MM.1S (cell line): ENCODE measurements around the gene CACNA1H.

Experiments used
- EZH2 ChIP-seq: fragments of 300-600 bp; sonication (generic); optimal IDR thresholded peaks from 2 replicates; pipeline ENCODE3; 2017; ENCODE audit warnings: low read depth, mild to moderate bottlenecking, antibody characterized with exemption, low read length, mixed read lengths
- TF ChIP-seq, protein P1 (sequence below): fragments of 300-600 bp; sonication (generic); IDR thresholded peaks from 2 replicates; pipeline ENCODE4 v1.5.1; 2016; ENCODE audit warnings: antibody characterized with exemption, low read length, mixed read lengths

DNA sequence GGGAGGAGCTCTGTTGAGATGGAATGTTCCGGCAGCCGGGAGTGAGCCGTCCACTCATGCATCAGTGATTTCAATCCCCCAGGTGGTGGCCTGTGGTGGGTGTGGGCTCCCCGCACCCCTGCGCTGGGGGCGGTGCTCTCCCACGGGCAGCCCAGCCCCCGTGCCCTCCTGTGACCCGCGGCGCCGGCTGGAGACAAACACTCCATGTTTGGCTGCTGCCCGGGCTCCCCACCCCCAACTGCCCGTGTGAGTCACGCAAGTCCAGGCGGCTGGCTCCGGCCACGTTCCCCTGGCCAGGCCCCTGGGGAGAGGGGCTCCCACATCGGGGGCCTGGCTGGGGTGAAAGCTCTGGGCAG lies 29.4 kb downstream of the CACNA1H start:
- TF ChIP-seq, protein P1, sequence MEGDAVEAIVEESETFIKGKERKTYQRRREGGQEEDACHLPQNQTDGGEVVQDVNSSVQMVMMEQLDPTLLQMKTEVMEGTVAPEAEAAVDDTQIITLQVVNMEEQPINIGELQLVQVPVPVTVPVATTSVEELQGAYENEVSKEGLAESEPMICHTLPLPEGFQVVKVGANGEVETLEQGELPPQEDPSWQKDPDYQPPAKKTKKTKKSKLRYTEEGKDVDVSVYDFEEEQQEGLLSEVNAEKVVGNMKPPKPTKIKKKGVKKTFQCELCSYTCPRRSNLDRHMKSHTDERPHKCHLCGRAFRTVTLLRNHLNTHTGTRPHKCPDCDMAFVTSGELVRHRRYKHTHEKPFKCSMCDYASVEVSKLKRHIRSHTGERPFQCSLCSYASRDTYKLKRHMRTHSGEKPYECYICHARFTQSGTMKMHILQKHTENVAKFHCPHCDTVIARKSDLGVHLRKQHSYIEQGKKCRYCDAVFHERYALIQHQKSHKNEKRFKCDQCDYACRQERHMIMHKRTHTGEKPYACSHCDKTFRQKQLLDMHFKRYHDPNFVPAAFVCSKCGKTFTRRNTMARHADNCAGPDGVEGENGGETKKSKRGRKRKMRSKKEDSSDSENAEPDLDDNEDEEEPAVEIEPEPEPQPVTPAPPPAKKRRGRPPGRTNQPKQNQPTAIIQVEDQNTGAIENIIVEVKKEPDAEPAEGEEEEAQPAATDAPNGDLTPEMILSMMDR = no peak
- TF ChIP-seq EZH2 = no peak
